H1 (cell line): ENCODE data around the gene B3GALT5. TPM values are rescaled to one million over a fixed set of nuclear protein-coding genes. Genes with fewer than 3 reads are reported as not detected.

ENCODE experiments used
- BCL11A ChIP-seq, 2 experiments: IDR thresholded peaks; one replicate each; pipeline ENCODE4 v1.6.1; 2011; ENCODE audit warnings: low read depth in 2 of 2, low read length in 2 of 2, mild to moderate bottlenecking in 2 of 2
- RBBP5 ChIP-seq: IDR thresholded peaks from 2 replicates; pipeline ENCODE4 v1.7.1; 2012; ENCODE audit warnings: low read depth, mild to moderate bottlenecking, inconsistent platforms, low read length, moderate library complexity, borderline replicate concordance
- SP2 ChIP-seq: IDR thresholded peaks from 2 replicates; pipeline ENCODE4 v1.6.1; 2012; ENCODE audit warnings: mild to moderate bottlenecking, low read length, inconsistent platforms
- TEAD4 ChIP-seq: IDR thresholded peaks from 2 replicates; pipeline ENCODE4 v1.6.1; 2012; ENCODE audit warnings: low read depth, low read length, inconsistent platforms, mixed read lengths
- polyA plus RNA-seq, 7 experiments: library from polyadenylated mRNA; depleted of rRNA in 3 of 7; stranded (reverse) in 5 of 7; unstranded in 2 of 7; fragments of >200 nt in 5 of 7; fragments of 200-250 nt in 2 of 7; gene quantifications; 1 replicate in 5 of 7; 2 replicates in 1 of 7; 4 replicates in 1 of 7; pipeline versions ENCODE4 v1.2.1 to v1.2.3, GENCODE V29; 2011 to 2013; ENCODE audit warnings: missing spikeins in 2 of 7, mixed read lengths in 2 of 7
- total RNA-seq: library from RNA; stranded (reverse); fragmentation: NEBNext Ultra II Directional; extraction: Animal tissue kit (Norgen Biotek cat#: 25700); gene quantifications from 2 replicates; pipeline ENCODE4 v1.2.1, GENCODE V29; 2021

B3GALT5 gene
- total and polyA plus RNA-seq, 2 of the 8 experiments (the other 6 are each of a cell fraction or from before 2014, with no cell fraction given), result 11.9 to 25.1 TPM

DNA sequence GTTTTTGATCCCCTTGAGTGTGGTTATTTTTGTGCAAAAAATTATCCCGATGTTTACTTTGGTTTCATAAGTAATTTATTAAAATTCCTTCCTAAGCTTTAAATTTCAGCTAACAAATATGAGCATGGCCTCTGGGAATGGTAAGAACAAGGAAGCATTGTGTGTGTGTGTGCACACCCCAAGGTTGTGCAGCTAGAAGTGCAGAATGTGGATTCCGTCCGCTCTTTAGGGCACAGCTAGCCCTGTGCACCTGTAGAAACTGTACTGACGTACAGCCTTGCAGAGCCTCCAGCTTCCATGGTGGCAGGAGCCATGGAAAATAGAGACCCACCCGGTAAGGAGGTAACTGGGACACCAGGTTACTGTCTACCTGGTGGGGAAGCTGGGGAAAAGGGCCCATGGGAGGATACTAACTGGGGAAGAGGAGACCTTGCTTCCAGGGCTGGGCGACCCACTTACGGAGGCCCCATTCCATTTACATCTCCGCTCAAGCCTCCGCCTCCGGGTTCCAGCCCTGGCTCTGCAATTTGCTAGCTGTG lies 54.7 kb downstream of the B3GALT5 start (continued):
- TF ChIP-seq BCL11A (IDR thresholded peaks at IDR 0.05; ENCODE audit: low read depth in 2 of 2, low read length in 2 of 2) (no peak), SP2 (no peak), RBBP5 (no peak), TEAD4 (no peak)
